GM19324 (cell line): ENCODE measurements around the gene GPANK1.

Source experiments
- ATAC-seq: cut with Tn5 transposase; IDR thresholded peaks from one replicate; pipeline ENCODE4 v1.9.1; 2021; ENCODE audit warnings: mild to moderate bottlenecking, moderate library complexity; ENCODE audit not compliant: unreplicated experiment, low FRiP score

Gene GPANK1

DNA sequence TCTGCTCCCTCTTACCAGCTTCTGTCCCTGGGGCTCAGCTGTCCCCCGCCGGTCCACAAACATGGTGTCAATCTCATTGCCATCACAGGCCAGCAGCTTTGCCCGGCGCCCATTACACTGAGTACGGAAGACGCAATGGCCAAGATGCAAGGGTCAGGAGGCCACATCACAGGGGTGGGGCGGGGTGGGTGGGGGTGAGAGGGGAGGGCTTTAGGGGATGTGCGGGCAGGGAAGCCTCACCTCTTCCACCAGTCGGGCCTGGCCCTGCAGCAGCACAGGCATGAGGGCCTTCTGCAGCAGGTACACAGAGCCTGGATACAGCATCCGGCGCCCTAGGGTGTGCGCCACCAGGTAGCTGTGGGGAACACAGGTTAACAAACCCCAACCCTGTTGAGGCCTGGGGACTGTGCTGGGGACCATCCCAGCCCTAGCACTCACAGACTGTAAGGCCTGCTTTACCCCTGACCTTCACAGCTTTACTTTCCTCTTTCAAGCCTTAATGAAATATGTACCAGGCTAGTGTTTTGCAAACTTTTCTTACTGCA is 26.8 kb upstream of the GPANK1 start:
- ATAC-seq, result no peak

DNA sequence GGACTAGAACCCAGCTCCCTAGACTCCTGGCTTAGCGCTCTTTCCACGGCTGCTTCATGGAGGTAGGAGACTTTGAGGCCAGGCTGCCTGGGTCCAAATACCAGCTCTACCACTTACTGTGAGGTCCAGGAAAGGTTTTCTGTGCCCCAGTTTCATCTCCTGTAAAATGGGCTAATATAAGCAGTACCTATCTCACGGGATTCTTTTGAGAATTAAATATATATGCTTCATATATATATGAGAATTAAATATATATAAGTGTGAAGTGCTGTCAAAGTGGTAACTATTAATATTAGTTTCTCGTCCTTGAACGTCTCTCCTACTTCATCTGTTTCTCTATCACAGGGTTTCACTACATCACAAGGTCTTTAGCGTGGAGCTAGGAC is 26.3 kb upstream of the GPANK1 start:
- ATAC-seq, result no peak

DNA sequence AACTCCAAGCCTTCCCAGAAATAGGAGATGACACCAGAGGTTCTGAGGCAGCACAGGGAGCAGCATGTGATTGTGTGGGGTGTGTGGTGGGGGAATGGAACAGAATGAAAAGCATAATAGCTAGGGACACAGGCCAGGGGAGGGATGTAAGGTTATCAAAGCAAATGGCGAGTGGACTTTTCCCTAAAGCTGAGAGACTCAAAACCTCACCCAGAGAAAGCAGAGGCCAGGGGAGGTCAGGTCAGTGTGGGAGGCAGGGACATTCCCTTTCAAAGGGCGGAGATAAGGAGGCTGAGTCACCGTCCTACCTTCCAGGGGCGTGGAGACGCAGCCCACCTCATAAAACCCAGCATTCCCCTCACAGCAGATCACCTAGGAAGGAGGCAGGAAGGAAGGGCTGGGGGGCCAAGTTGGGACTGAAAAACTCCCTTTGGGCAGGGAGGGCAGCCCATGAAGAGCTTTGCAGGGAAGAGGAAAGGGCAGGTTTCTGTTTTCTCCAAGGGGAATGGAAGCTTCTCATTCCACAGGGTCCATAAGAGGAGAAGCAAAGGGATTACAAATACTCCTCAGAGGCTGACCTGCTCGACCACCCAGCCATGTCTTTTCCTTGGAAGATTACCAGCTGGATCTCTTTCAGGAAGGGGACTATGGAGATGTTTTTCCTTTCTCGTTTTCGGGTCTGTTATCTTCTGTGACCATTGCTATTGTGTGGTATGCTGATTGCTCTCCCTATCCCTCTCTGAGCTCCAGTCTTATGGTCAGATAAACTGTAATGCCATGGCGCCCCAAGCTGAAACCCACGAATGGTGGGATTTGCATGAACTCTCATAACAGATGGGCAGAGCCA is 25.7 kb upstream of the GPANK1 start:
- no peak for ATAC-seq

DNA sequence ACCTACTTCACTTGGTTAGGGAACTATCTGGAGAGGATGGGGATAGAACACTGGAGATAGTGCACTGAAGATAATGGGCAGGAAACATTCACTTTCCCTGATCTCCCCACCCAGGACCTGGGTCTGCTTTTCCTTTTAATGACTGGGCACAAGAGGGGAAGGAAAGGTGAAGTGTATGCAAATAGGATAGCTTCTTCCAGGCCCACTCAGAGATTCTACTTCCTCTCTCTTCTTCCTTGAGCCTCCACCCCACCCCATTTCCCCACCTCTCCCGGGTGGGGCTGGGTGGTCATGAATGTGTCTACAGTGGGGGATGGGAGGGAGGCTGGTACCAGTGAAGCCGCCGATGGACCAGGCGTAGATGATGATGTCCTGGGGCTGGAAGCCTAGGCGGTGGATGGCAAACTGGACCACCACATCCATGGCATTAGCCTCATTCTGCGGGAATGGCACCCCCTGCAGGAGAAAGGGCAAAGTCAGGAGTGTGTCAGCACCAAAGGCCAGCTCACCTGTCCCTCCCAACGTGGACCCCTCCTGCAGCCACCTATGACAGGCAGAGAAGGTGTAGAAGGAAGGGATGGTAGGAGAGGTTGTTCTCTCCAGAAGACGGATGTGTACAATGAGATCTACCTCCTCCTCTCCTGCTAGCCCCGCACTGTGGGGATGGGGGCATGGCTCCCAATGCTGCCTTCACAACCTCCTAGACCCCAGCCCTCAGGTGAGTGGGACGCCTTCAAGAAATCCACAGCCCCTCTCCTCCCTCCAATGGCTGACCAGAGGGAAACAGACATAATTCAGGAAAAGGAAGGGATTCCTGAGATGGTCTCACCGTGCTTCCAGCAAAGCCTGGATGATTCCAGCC is 24.7 kb upstream of the GPANK1 start:
- no peak for ATAC-seq

DNA sequence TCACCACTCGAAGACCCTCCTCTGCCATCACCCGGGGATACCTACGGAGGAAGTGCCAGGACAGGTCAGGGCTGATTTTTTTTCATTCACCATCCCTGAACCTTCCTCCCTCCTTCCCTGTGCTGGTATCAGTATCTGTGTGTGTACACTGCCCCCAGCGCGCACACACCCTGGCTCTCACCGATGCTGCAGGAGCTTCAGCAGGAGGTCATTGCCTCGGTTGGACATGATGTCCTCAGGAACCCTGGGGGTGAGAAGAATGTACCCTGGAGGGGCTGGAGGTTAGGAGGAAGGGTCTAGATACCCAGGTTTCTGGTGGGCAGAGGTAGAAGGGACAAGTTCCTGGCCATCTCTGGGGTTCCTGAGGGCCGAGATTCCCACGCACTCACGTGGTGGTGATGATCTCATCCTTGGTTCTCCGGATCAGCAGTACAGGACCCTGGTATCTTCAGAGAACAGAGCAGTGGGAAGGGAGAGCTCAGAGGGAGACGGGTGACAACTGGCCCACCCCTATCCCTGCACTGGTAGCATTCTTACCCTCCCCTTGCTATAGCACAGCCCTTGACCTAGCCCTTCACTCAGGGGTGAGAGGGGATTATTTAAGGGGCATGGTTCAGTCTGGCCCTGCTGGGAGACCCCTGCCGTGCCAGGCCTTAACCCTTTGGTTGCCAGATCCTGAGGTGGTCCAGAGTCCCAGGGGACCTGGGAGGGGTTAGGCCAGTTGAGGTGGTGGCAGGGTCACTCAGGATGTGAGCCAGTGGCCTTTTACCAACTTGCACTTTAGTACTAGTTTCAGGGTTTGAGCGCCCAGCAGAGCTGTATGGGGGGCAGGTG is 23.3 kb upstream of the GPANK1 start:
- no peak for ATAC-seq

DNA sequence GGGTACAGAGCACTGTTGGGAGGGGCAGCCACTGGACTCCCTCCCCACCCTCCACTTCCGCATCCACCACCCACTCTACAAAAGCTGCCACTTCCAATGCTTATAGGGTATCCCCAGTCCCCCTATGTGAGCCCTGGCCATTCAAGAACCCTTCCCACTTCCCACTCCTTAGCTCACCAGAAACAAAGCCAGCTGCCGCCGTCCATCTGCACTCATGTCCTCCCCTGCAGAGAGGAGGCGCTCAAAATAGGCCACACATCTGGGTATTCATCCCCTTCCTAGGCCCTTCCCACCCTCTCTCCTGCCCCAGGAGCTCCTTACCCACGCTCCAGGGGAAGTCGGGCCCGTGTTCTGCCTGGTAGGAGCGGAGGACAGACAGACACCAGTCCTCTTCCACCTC is 22.5 kb upstream of the GPANK1 start:
- no peak for ATAC-seq

DNA sequence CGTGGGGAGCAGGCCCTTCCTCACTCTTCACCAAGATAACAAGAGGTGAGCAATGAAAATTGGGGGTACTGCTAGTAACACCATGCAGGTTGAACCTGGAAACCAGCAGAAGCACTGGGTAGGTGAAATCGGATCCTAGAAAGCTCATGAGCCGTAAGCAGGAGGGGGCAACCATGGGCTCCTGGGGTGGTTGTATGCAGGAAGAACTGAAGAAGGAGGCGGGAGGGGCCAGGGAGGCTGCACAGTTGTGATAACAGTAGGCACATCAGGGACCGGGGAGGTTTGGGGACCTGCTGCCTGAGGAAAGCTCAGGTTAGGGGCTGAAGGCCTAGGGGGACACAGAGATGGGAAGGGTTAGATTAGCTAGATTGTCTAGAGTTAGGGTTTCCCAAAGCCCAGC is 21.7 kb upstream of the GPANK1 start:
- no peak for ATAC-seq

DNA sequence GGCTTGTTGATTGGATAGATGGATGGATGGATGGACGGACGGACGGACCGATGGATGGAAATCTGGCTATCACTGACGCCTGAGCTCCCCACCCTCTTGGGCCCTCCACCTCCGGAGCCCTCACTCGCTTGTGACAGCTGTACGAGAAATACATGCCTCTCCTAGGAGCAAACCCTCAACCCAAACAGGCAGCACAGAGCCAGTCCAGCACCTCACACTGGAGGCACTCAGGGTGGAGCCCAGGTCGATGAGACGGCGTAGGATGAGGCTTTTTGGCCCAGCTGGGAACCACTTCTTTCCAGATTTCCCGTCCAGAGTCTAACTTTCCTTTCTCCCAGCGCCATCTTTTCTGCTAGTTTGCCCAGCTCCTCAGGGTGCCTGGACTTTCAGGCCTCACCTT is 18.8 kb upstream of the GPANK1 start:
- ATAC-seq, result no peak

DNA sequence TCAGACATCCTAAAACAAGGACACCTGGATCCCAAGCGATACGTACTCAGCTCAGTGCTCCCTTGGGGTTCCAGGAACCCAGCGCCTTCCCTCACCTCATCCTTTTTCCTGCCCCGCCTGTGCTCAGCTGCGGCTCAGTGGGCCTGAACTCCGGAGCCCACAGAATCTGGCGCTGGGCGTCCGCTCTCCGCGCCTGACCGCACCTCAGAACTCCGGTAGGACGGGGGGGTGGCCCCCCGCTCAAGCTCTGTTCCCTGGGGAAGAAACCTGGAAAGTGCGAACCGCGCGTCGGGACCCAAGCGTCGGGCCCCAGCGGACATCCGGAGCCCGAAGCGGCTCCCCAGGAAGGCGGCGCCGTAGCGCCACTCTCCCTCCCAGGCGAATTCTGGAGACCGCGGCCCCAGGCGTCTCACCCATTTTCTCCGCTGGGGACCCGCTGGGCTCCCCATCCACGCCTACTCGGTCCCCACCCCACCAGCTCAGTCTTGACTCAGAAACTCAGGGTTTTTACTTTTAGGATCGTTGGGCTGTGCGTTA is 16.4 kb upstream of the GPANK1 start:
- ATAC-seq, result no peak

DNA sequence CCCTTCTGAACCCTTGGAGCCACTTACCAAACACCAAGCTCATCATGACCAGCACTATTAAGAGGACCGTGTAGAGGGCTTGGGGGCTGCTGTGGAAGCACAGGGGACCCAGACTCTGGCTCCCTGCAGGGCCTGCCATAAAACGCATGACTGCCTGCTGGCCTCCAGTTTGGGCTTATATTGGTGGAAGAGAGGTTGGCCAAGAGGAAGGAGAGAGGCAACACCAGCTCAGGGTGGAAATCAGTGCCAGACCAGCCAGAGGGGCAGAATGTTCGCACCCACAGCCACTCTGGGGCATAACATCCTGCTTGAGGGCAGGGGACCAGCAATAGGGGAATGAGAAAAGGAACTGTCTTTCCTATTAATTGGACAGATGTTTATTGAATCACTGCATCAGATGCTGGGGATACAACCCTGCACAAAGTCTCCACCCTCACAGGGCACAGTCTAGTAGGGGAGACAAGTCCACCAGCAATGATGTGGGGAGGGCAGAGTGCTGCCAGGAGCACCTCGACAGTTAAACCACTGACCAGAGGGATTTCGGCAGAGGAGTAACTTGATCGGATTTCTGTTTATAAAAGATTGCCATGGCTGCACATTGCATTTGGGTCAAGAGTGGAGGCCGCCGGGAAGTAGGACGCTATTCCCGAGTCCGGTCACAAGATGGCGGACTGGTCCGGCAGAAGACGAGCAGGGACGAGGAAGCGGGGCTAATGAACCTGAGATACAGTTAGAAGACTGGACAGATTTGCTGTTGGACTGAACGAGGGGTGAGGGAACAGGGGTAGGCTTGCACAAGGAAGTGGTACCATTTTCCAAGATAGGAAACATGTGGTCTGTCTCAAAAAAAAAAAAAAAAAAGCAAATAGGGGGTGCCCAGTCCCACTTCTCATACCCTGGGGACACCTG is 15.7 kb upstream of the GPANK1 start, which contains the start of gene LY6G5C:
Gene LY6G5C, minus strand, starts transcription at position 842 of the 909 bp plus-strand sequence. Its CDS starts 694 bp downstream, at position 148.
- ATAC-seq, result no peak

DNA sequence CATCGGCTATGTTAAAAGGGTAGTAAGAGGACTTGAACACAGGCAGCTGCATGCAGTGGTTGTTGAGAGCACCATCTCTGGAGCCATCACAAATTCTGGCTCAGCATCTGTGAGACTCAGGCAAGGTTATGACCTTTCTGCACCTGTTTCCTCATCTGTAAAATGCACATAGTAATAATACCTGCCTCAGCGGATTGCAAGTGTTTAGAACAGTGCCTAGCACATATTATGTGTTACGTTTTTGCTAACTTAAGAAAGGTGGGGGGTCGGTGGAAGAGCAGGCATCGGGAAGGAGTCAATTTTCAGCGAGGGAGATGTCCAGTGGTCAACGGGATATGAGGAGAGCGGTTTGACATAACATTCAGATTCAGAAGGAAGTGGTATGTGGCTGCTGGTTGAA is 13.2 kb upstream of the GPANK1 start:
- ATAC-seq, result no peak

DNA sequence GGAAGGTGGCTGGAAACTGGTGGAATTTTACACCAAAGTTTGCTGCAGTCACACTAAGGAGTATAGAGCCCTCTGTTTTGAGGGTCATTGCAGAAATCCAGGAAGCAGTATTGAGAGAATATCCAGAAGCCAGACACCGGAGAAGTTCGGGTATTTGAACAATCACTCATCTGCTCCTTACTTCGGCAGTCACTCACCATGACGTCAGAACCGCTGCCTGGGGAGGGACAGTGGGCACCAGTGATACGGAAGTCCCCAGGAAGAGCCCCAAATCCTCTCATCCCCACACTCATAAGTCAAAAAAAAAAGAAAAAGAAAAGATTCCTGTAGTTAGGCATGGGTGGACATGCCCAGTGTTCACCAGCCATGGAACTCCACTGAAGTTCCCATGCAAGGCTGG is 12.1 kb upstream of the GPANK1 start:
- ATAC-seq, result no peak

DNA sequence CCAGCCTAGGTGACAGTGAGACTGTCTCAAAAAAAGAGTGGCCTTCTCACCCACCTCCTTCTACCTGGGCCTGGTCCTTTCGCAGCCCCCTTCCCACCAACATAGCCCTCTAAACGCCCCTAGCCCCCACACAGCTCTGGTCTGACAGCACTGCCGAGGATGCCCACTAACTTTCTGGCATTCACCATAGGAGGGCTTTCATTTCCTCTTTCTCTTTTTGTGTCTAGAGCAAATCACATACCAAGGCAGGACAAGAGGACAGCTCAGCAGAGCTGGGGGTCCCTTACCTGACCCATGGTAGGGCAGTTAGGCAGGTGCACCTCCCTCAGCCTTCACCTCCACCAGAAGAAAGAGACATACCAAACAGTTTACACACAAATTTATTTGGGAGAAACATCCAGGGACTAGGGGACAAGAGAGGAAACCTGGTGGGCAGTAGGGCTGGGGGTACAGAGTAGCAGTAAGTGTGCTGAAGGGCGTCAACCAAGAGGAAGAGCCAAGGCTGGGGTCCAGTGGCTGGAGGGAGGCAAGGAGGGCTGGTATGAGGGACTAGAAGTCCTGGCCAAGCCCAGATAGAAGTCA is 11.6 kb upstream of the GPANK1 start:
- ATAC-seq, result no peak

DNA sequence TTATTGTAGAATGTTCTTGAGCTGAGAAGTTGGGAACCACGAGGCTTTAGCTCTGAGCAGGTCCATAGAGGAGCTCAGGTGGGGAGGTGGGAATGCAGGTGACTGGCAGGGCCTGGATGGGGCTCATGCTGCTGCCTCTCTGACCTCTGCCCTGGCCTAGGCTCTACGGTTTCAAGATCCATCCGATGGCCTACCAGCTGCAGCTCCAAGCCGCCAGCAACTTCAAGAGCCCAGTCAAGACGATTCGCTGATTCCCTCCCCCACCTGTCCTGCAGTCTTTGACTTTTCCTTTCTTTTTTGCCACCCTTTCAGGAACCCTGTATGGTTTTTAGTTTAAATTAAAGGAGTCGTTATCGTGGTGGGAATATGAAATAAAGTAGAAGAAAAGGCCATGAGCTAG is 4.9 kb upstream of the GPANK1 start, which contains the start of gene LY6G5B:
Gene LY6G5B, plus strand, starts transcription at position 301 of the 400 bp plus-strand sequence. CDS start 975 bp downstream, outside the sequence.
- no peak for ATAC-seq

DNA sequence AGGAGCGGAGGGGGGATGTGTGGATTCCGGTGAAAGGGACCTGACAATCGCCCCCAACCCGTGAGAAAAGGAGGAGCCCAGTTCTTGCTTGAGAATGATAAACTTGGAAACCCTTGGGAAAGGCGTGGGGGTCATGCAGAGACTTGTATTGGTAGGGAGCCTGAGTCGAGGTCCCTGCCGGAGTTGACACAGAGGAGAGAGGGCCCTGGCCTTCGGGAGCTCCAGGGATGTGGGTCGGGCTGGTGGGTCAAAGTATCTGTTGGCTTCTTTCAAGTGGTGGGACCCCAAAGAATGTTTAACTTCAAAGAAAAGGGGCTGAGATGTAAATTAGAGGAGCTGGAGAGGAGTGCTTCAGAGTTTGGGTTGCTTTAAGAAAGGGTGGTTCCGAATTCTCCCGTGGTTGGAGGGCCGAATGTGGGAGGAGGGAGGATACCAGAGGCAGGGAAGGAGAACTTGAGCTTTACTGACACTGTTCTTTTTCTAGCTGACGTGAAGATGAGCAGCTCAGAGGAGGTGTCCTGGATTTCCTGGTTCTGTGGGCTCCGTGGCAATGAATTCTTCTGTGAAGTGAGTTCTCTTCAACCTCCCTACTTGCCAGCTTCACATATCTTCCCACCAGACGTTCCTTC is 1.7 kb upstream of the GPANK1 start:
- no peak for ATAC-seq

DNA sequence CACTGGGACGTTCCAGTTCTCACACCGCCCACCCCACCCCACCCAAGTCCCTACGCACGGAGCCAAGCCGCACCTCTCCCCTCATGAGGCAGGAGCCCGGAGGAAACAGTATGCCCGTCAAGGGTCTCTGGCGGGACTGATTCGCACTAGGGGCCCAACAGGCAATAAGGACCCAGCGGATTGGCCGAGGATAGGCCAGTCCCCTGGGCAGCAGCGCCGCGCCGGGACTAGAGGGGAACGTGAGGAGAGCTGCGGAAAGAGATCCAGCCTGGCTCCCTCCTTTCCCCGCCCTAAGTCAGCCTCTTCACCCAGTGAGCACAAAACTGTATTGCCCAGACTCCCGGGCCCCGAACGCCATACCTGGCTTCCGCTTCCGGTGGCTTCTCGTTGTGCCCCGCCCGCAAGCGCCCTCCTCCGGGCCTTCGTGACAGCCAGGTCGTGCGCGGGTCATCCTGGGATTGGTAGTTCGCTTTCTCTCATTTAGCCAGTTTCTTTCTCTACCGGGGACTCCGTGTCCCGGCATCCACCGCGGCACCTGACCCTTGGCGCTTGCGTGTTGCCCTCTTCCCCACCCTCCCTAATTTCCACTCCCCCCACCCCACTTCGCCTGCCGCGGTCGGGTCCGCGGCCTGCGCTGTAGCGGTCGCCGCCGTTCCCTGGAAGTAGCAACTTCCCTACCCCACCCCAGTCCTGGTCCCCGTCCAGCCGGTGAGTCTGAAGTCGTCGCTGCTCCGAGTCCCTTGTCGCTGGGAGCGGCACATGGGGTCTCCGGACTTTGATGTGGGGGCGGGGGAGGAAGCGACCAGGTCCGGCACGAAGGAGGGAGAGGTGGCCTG is 922 bp upstream of the GPANK1 start, which contains the start of gene CSNK2B:
Gene CSNK2B, plus strand, starts transcription at position 580 of the 836 bp plus-strand sequence. CDS start 752 bp downstream, outside the sequence.
- ATAC-seq, result peak; percentile 85
